Epithelial cell of proximal tubule (primary cell): Measurements from ENCODE around the gene AKR1C3. TPM values are rescaled to one million over a fixed set of nuclear protein-coding genes. Genes with fewer than 3 reads are reported as not detected.
"Not testable (repeated sequence)": the region's sequence is repeated elsewhere in the genome, so short reads cannot be mapped to it uniquely, and the experiment has no call there.

Experiments
- DNase-seq: peaks from one replicate; pipeline ENCODE4 v3.0.0-alpha.2; 2011; ENCODE audit warnings: low read depth
- H3K4me3 ChIP-seq: 2 replicates; pipeline ENCODE4 v1.5.1; 2011; ENCODE audit warnings: low read depth, mild to moderate bottlenecking, low read length
- CTCF ChIP-seq: conservative IDR thresholded peaks from 2 replicates; pipeline ENCODE4 v1.5.1; 2012; ENCODE audit warnings: low read depth, mild to moderate bottlenecking, low read length
- total RNA-seq: library from RNA; depleted of rRNA; stranded (reverse); fragments of >200 nt; gene quantifications from 2 replicates; pipeline ENCODE4 v1.2.3, GENCODE V29; 2015

AKR1C3 gene
- total RNA-seq, 1 donor from 2014 or later: 2.2 TPM

GRCh38 chr10:5123886-5124285, 29.7 kb downstream of the AKR1C3 start:
- no peak overlapping the region for H3K4me3 ChIP-seq
- no peak for TF ChIP-seq CTCF
- DNase-seq: no peak

- no peak overlapping the region for H3K4me3 ChIP-seq
- DNase-seq: no peak
- no peak for TF ChIP-seq CTCF
These were observed 31.3 kb downstream of the AKR1C3 start for GRCh38 chr10:5125315-5126044.

GRCh38 chr10:5135581-5135980, 41.4 kb downstream of the AKR1C3 start:
- DNase-seq: no peak
- no peak overlapping the region for H3K4me3 ChIP-seq
- TF ChIP-seq CTCF: no peak

- no peak for TF ChIP-seq CTCF
- no peak for DNase-seq
- H3K4me3 ChIP-seq: no peak overlapping the region
These were observed 42.4 kb downstream of the AKR1C3 start for GRCh38 chr10:5136468-5137087.

- DNase-seq, H3K4me3 ChIP-seq: not testable (repeated sequence)
These were observed 43.5 kb downstream of the AKR1C3 start for GRCh38 chr10:5137699-5138098.

GRCh38 chr10:5142199-5142598, 48.0 kb downstream of the AKR1C3 start:
- no peak for TF ChIP-seq CTCF
- DNase-seq: peak; percentile 45
- no peak overlapping the region for H3K4me3 ChIP-seq

- H3K4me3 ChIP-seq: no peak overlapping the region
- no peak for DNase-seq
- TF ChIP-seq CTCF: no peak
These were observed 48.9 kb downstream of the AKR1C3 start for GRCh38 chr10:5143137-5143536.
